Measurements from ENCODE around the gene DOK1. TPM values are rescaled to one million over a fixed set of nuclear protein-coding genes. Genes with fewer than 3 reads are reported as not detected.

The DOK1 gene
- total and polyA plus RNA-seq, 4 donors: 7.5 to 14.5 (median 12.6) TPM

GRCh38 chr2:74578408-74578807 lies 23.9 kb downstream of the DOK1 start:
- Histone ChIP-seq H3K4me1 (ENCODE audit: control insufficient read depth, insufficient read depth, low read length) (no peaks in the 10 kb centered on the region), H3K27me3 (ENCODE audit: control insufficient read depth, insufficient read depth, low read length) (peaks cover 3% of the 10 kb centered on the region), H3K4me3 (ENCODE audit: low read depth, low read length) (no peak overlapping the region), H3K27ac (ENCODE audit: low read depth, low read length) (no peak overlapping the region), H3K36me3 (ENCODE audit: control insufficient read depth, insufficient read depth, low read length) (no peaks in the 10 kb centered on the region), H3K9me3 (ENCODE audit: control insufficient read depth, insufficient read depth, low read length) (no peaks in the 10 kb centered on the region)
- 93% methylated on average over 3 of the region's 3 CpGs for WGBS (ENCODE audit: insufficient coverage)
- no peak for DNase-seq (ENCODE audit: low read depth in 4 of 6, low spot score in 6 of 6)

- Histone ChIP-seq H3K27me3 (ENCODE audit: control insufficient read depth, insufficient read depth, low read length) (peaks cover 3% of the 10 kb centered on the region), H3K9me3 (ENCODE audit: control insufficient read depth, insufficient read depth, low read length) (no peaks in the 10 kb centered on the region), H3K4me3 (ENCODE audit: low read depth, low read length) (no peak overlapping the region), H3K36me3 (ENCODE audit: control insufficient read depth, insufficient read depth, low read length) (no peaks in the 10 kb centered on the region), H3K27ac (ENCODE audit: low read depth, low read length) (no peak overlapping the region), H3K4me1 (ENCODE audit: control insufficient read depth, insufficient read depth, low read length) (peaks cover 5% of the 10 kb centered on the region)
- no peak for DNase-seq (ENCODE audit: low read depth in 4 of 6, low spot score in 6 of 6)
- WGBS (ENCODE audit: insufficient coverage): 100% methylated on average over 1 of the region's 3 CpGs
Observed at GRCh38 chr2:74581463-74581862, 26.9 kb downstream of the DOK1 start.

- H3K27me3 ChIP-seq (ENCODE audit: control insufficient read depth, insufficient read depth, low read length): peaks cover 3% of the 10 kb centered on the region
- DNase-seq (ENCODE audit: low read depth in 4 of 6, low spot score in 6 of 6): no peak
- no CpG with 5 or more reads among the region's 2 CpGs for WGBS (ENCODE audit: insufficient coverage)
- H3K4me1 ChIP-seq (ENCODE audit: control insufficient read depth, insufficient read depth, low read length): peaks cover 5% of the 10 kb centered on the region
- H3K36me3 ChIP-seq (ENCODE audit: control insufficient read depth, insufficient read depth, low read length): no peaks in the 10 kb centered on the region
- H3K27ac ChIP-seq (ENCODE audit: low read depth, low read length): no peak overlapping the region
- no peaks in the 10 kb centered on the region for H3K9me3 ChIP-seq (ENCODE audit: control insufficient read depth, insufficient read depth, low read length)
- H3K4me3 ChIP-seq (ENCODE audit: low read depth, low read length): no peak overlapping the region
Observed at GRCh38 chr2:74582184-74582583, 27.7 kb downstream of the DOK1 start.

- H3K4me1 ChIP-seq (ENCODE audit: control insufficient read depth, insufficient read depth, low read length): peaks cover 5% of the 10 kb centered on the region
- H3K27me3 ChIP-seq (ENCODE audit: control insufficient read depth, insufficient read depth, low read length): peaks cover 3% of the 10 kb centered on the region
- no peaks in the 10 kb centered on the region for H3K9me3 ChIP-seq (ENCODE audit: control insufficient read depth, insufficient read depth, low read length)
- peak in 1 of 6 donors; percentile 20 for DNase-seq (ENCODE audit: low read depth in 4 of 6, low spot score in 6 of 6)
- H3K27ac ChIP-seq (ENCODE audit: low read depth, low read length): peak overlapping the region; percentile 74
- H3K4me3 ChIP-seq (ENCODE audit: low read depth, low read length): no peak overlapping the region
- no peaks in the 10 kb centered on the region for H3K36me3 ChIP-seq (ENCODE audit: control insufficient read depth, insufficient read depth, low read length)
Observed at GRCh38 chr2:74583504-74583903, 29.0 kb downstream of the DOK1 start.

GRCh38 chr2:74584088-74584645 lies 29.6 kb downstream of the DOK1 start:
- H3K27me3 ChIP-seq (ENCODE audit: control insufficient read depth, insufficient read depth, low read length): peaks cover 3% of the 10 kb centered on the region
- H3K36me3 ChIP-seq (ENCODE audit: control insufficient read depth, insufficient read depth, low read length): no peaks in the 10 kb centered on the region
- peak overlapping the region; percentile 74 for H3K27ac ChIP-seq (ENCODE audit: low read depth, low read length)
- H3K4me3 ChIP-seq (ENCODE audit: low read depth, low read length): no peak overlapping the region
- no peaks in the 10 kb centered on the region for H3K9me3 ChIP-seq (ENCODE audit: control insufficient read depth, insufficient read depth, low read length)
- no peak for DNase-seq (ENCODE audit: low read depth in 4 of 6, low spot score in 6 of 6)
- peaks cover 5% of the 10 kb centered on the region for H3K4me1 ChIP-seq (ENCODE audit: control insufficient read depth, insufficient read depth, low read length)
- 64% methylated on average over 2 of the region's 2 CpGs for WGBS (ENCODE audit: insufficient coverage)

- Histone ChIP-seq H3K27ac (ENCODE audit: low read depth, low read length) (no peak overlapping the region), H3K4me3 (ENCODE audit: low read depth, low read length) (no peak overlapping the region), H3K9me3 (ENCODE audit: control insufficient read depth, insufficient read depth, low read length) (no peaks in the 10 kb centered on the region), H3K36me3 (ENCODE audit: control insufficient read depth, insufficient read depth, low read length) (no peaks in the 10 kb centered on the region), H3K27me3 (ENCODE audit: control insufficient read depth, insufficient read depth, low read length) (peaks cover 4% of the 10 kb centered on the region), H3K4me1 (ENCODE audit: control insufficient read depth, insufficient read depth, low read length) (peaks cover 5% of the 10 kb centered on the region)
- DNase-seq (ENCODE audit: low read depth in 4 of 6, low spot score in 6 of 6): no peak
- 83% methylated on average over 2 of the region's 4 CpGs for WGBS (ENCODE audit: insufficient coverage)
Observed at GRCh38 chr2:74585406-74586185, 31.1 kb downstream of the DOK1 start.

GRCh38 chr2:74587664-74588277 lies 33.3 kb downstream of the DOK1 start:
- DNase-seq (ENCODE audit: low read depth in 4 of 6, low spot score in 6 of 6): peak; percentile 29 to 93 (median 60)
- Histone ChIP-seq H3K36me3 (ENCODE audit: control insufficient read depth, insufficient read depth, low read length) (no peaks in the 10 kb centered on the region), H3K27me3 (ENCODE audit: control insufficient read depth, insufficient read depth, low read length) (peaks cover 9% of the 10 kb centered on the region), H3K9me3 (ENCODE audit: control insufficient read depth, insufficient read depth, low read length) (no peaks in the 10 kb centered on the region), H3K27ac (ENCODE audit: low read depth, low read length) (no peak overlapping the region), H3K4me1 (ENCODE audit: control insufficient read depth, insufficient read depth, low read length) (peaks cover 5% of the 10 kb centered on the region), H3K4me3 (ENCODE audit: low read depth, low read length) (no peak overlapping the region)
- WGBS (ENCODE audit: insufficient coverage): 0% methylated on average over 2 of the region's 6 CpGs

GRCh38 chr2:74588664-74589063 lies 34.1 kb downstream of the DOK1 start:
- no peaks in the 10 kb centered on the region for H3K36me3 ChIP-seq (ENCODE audit: control insufficient read depth, insufficient read depth, low read length)
- peaks cover 5% of the 10 kb centered on the region for H3K4me1 ChIP-seq (ENCODE audit: control insufficient read depth, insufficient read depth, low read length)
- no peak overlapping the region for H3K4me3 ChIP-seq (ENCODE audit: low read depth, low read length)
- peaks cover 6% of the 10 kb centered on the region for H3K27me3 ChIP-seq (ENCODE audit: control insufficient read depth, insufficient read depth, low read length)
- no peak for DNase-seq (ENCODE audit: low read depth in 4 of 6, low spot score in 6 of 6)
- no peaks in the 10 kb centered on the region for H3K9me3 ChIP-seq (ENCODE audit: control insufficient read depth, insufficient read depth, low read length)
- 100% methylated on average over 1 of the region's 2 CpGs for WGBS (ENCODE audit: insufficient coverage)
- no peak overlapping the region for H3K27ac ChIP-seq (ENCODE audit: low read depth, low read length)

- no peaks in the 10 kb centered on the region for H3K36me3 ChIP-seq (ENCODE audit: control insufficient read depth, insufficient read depth, low read length)
- H3K4me3 ChIP-seq (ENCODE audit: low read depth, low read length): no peak overlapping the region
- WGBS (ENCODE audit: insufficient coverage): 45% methylated on average over 2 of the region's 4 CpGs
- no peak overlapping the region for H3K27ac ChIP-seq (ENCODE audit: low read depth, low read length)
- H3K27me3 ChIP-seq (ENCODE audit: control insufficient read depth, insufficient read depth, low read length): peaks cover 9% of the 10 kb centered on the region
- no peak for DNase-seq (ENCODE audit: low read depth in 4 of 6, low spot score in 6 of 6)
- H3K4me1 ChIP-seq (ENCODE audit: control insufficient read depth, insufficient read depth, low read length): no peaks in the 10 kb centered on the region
- H3K9me3 ChIP-seq (ENCODE audit: control insufficient read depth, insufficient read depth, low read length): no peaks in the 10 kb centered on the region
Observed at GRCh38 chr2:74593826-74594772, 39.6 kb downstream of the DOK1 start.

Data from spinal cord (tissue), 10 donors.